HEK293 (cell line): ENCODE results near the gene APOO.

Source experiments
- BCL11A ChIP-seq: fragments of 450-650 bp; formaldehyde crosslinking; IDR thresholded peaks from 2 replicates; pipeline ENCODE4 v1.5.1; 2016; ENCODE audit warnings: low read depth, missing biosample characterization, missing genetic modification characterization
- BCL11B ChIP-seq: fragments of 450-650 bp; formaldehyde crosslinking; IDR thresholded peaks from 2 replicates; pipeline ENCODE4 v1.5.1; 2016; ENCODE audit warnings: low read depth, missing biosample characterization, missing genetic modification characterization
- BCL6B ChIP-seq: fragments of 450-650 bp; formaldehyde crosslinking; IDR thresholded peaks from 2 replicates; pipeline ENCODE4 v1.5.1; 2017; ENCODE audit warnings: missing biosample characterization, missing genetic modification characterization
- EGR2 ChIP-seq: fragments of 450-650 bp; formaldehyde crosslinking; IDR thresholded peaks from 2 replicates; pipeline ENCODE4 v1.5.1; 2016; ENCODE audit warnings: low read depth, missing biosample characterization, missing genetic modification characterization
- KLF10 ChIP-seq: fragments of 450-650 bp; IDR thresholded peaks from 2 replicates; pipeline ENCODE4 v1.5.1; 2018; ENCODE audit warnings: missing biosample characterization, mild to moderate bottlenecking, missing genetic modification characterization
- MZF1 ChIP-seq: fragments of 450-650 bp; formaldehyde crosslinking; IDR thresholded peaks from 2 replicates; pipeline ENCODE4 v1.5.1; 2017; ENCODE audit warnings: missing biosample characterization, missing genetic modification characterization, borderline replicate concordance
- OSR2 ChIP-seq: fragments of 450-650 bp; formaldehyde crosslinking; IDR thresholded peaks from 2 replicates; pipeline ENCODE4 v1.5.1; 2016; ENCODE audit warnings: missing biosample characterization, missing genetic modification characterization
- PBX3 ChIP-seq: sonication (generic); formaldehyde crosslinking; IDR thresholded peaks from 2 replicates; pipeline ENCODE4 v1.8.1; 2022; ENCODE audit warnings: mild to moderate bottlenecking, moderate library complexity, missing genetic modification reagents
- PRDM2 ChIP-seq: fragments of 450-650 bp; formaldehyde crosslinking; IDR thresholded peaks from 2 replicates; pipeline ENCODE4 v1.5.1; 2016; ENCODE audit warnings: missing biosample characterization, missing genetic modification characterization, borderline replicate concordance
- ZBTB11 ChIP-seq: fragments of 450-650 bp; formaldehyde crosslinking; conservative IDR thresholded peaks from 2 replicates; pipeline ENCODE4 v1.5.1; 2016; ENCODE audit warnings: low read depth, missing biosample characterization, missing genetic modification characterization
- ZFHX2 ChIP-seq: fragments of 450-650 bp; formaldehyde crosslinking; conservative IDR thresholded peaks from 2 replicates; pipeline ENCODE4 v1.5.1; 2016; ENCODE audit warnings: missing biosample characterization, missing genetic modification characterization
- ZFP41 ChIP-seq: fragments of 450-650 bp; formaldehyde crosslinking; IDR thresholded peaks from 2 replicates; pipeline ENCODE4 v1.5.1; 2016; ENCODE audit warnings: missing biosample characterization, missing genetic modification characterization, borderline replicate concordance
- ZNF157 ChIP-seq: fragments of 450-650 bp; formaldehyde crosslinking; IDR thresholded peaks from 2 replicates; pipeline ENCODE4 v1.5.1; 2016; ENCODE audit warnings: missing biosample characterization, missing genetic modification characterization
- ZNF174 ChIP-seq: fragments of 450-650 bp; formaldehyde crosslinking; IDR thresholded peaks from 2 replicates; pipeline ENCODE4 v1.5.0; 2017; ENCODE audit warnings: missing biosample characterization, mild to moderate bottlenecking, missing genetic modification characterization
- ZNF175 ChIP-seq: fragments of 450-650 bp; formaldehyde crosslinking; IDR thresholded peaks from 2 replicates; pipeline ENCODE4 v1.5.1; 2016; ENCODE audit warnings: missing biosample characterization, missing genetic modification characterization
- ZNF202 ChIP-seq: fragments of 450-650 bp; formaldehyde crosslinking; IDR thresholded peaks from 2 replicates; pipeline ENCODE4 v1.5.1; 2016; ENCODE audit warnings: missing biosample characterization, missing genetic modification characterization, borderline replicate concordance
- ZNF302 ChIP-seq: fragments of 450-650 bp; formaldehyde crosslinking; IDR thresholded peaks from 2 replicates; pipeline ENCODE4 v1.5.1; 2016; ENCODE audit warnings: missing biosample characterization, missing genetic modification characterization, low read depth
- ZNF354C ChIP-seq: fragments of 450-650 bp; formaldehyde crosslinking; IDR thresholded peaks from 2 replicates; pipeline ENCODE4 v1.5.1; 2016; ENCODE audit warnings: missing biosample characterization, missing genetic modification characterization, low read depth, borderline replicate concordance
- ZNF501 ChIP-seq: fragments of 450-650 bp; formaldehyde crosslinking; IDR thresholded peaks from 2 replicates; pipeline ENCODE4 v1.5.1; 2016; ENCODE audit warnings: missing biosample characterization, missing genetic modification characterization
- ZNF558 ChIP-seq: fragments of 450-650 bp; formaldehyde crosslinking; IDR thresholded peaks from 2 replicates; pipeline ENCODE4 v1.5.1; 2016; ENCODE audit warnings: missing biosample characterization, missing genetic modification characterization
- ZNF704 ChIP-seq: fragments of 450-650 bp; formaldehyde crosslinking; IDR thresholded peaks from 2 replicates; pipeline ENCODE4 v1.5.1; 2016; ENCODE audit warnings: missing biosample characterization, missing genetic modification characterization
- ZSCAN16 ChIP-seq: fragments of 450-650 bp; formaldehyde crosslinking; IDR thresholded peaks from 2 replicates; pipeline ENCODE4 v1.5.1; 2016; ENCODE audit warnings: missing biosample characterization, missing genetic modification characterization
- ZSCAN4 ChIP-seq: fragments of 450-650 bp; formaldehyde crosslinking; IDR thresholded peaks from 2 replicates; pipeline ENCODE4 v1.5.1; 2017; ENCODE audit warnings: missing biosample characterization, missing genetic modification characterization

APOO gene

GRCh38 chrX:23907498-23908218, at the start of gene APOO, which contains the start of gene CXorf58 (continued):
- TF ChIP-seq BCL11A (tag by site-specific recombination) (no peak), MZF1 (tag by site-specific recombination) (no peak), ZSCAN16 (tag by site-specific recombination) (no peak; the same call in 1 of the 2 replicates), OSR2 (tag by site-specific recombination) (no peak), BCL11B (tag by site-specific recombination) (no peak), ZNF174 (no peak), ZBTB11 (peak; percentile 25; the same call in 1 of the 2 replicates), ZFP41 (no peak), KLF10 (peak; percentile 98), PRDM2 (tag by site-specific recombination) (no peak), ZNF175 (tag by site-specific recombination) (no peak), ZNF704 (tag by site-specific recombination) (no peak), ZNF157 (tag by site-specific recombination) (no peak), ZNF558 (tag by site-specific recombination) (no peak), EGR2 (tag by site-specific recombination) (0 out of 2 replicates have a peak, but pooled peaks have one; percentile 20), ZSCAN4 (tag by site-specific recombination) (no peak), BCL6B (tag by site-specific recombination) (no peak), PBX3 (CRISPR knock-in tag) (peak; percentile 68; the same call in 1 of the 2 replicates), ZNF202 (no peak), ZNF302 (tag by site-specific recombination) (no peak), ZNF501 (tag by site-specific recombination) (peak; percentile 80; the same call in 1 of the 2 replicates), ZNF354C (tag by site-specific recombination) (no peak), ZFHX2 (0 out of 2 replicates have a peak, but pooled peaks have one; percentile 32)
